Activated CD4-positive, alpha-beta T cell treated with anti-CD3 and anti-CD28 coated beads for 4 hours (primary cell): Measurements from ENCODE around the gene SDK1.

Source experiments
- DNase-seq, 2 donors: peaks; one replicate each; pipeline ENCODE4 v3.0.0-alpha.2; 2020

The SDK1 gene

DNA sequence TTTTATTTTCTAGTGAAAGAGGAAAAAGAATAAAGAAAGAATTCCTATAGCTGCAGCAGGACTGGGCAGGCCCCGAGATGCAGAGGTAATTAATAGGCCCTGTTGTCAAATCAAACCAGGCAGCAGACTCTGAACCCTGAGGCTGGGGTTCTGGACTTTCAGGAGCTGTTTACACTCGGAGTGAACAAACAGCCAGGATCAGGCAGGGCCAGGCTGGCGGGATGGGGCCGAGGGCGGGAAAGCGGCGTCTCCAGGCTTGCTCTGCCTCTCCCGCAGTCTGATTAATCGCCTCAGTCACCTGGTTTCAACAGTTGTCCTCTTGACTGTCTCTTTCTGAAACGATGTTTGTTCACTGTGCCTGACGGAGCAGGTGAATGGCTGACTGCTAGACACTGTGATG is 705.6 kb downstream of the SDK1 start:
- no peak for DNase-seq

DNA sequence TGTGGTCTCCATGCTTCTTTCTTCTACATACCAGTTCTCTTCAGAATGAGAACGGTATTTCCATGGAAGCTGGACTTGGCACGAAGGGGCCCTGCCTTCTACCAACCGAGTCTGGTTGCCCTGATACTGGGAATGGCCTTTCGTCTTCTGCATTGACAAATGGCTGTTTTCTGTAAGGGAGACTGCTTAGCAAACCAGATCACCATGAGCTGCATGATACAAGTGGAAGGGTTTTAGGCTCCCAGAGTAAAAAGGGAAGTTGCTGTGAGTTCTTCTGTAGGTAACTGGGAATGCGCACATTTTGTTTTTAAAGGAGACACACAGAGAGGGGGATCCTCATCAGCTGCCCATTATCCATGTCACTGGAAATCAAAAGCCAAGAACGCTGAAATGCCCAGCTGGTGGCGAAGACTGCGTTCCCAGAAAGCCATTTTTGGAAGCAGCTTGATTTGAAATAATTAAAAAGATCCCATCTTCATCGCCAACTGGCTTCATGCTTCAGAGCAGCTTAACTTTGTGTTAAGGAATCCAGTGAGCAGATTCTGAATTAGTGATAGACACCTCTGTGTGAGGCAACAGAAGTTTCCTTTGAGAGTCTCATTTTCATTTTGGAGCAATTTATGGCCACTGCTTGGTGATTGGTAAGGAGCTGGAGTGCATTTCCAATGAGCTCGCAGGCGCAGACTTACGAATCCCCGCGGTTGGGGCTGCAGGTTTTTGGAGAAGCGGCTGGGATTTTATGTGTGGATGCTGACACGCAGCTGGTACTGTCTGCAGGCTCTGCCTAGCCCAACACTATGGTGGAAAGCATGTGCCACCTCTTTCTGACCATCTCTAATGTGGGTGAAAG is 708.4 kb downstream of the SDK1 start:
- no peak for DNase-seq

DNA sequence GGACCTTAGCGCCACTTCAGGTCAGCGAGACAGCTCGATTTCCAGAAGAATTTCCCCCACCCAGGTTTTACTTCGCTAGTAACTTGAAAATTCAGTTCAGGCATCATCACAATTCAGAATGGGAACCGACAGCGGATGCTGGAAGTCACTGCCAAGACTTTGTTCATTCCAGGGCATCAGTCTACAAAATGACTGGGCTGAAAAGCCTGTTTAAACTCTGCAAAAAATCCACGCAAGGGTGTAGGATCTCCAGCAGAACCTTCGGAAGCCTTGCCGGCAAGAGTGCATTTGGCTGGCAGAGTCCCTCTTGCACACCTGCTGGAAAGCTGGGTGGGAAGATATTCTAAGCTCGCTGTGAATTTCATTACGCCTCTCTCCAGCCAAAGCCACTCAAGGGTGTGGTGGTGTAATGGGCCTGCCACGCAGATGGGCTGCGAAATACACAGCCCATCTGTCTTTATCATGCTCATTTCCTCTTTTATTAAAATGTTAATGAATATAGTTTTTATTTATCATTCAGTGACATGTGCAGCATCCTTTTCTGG is 709.1 kb downstream of the SDK1 start:
- DNase-seq: no peak

DNA sequence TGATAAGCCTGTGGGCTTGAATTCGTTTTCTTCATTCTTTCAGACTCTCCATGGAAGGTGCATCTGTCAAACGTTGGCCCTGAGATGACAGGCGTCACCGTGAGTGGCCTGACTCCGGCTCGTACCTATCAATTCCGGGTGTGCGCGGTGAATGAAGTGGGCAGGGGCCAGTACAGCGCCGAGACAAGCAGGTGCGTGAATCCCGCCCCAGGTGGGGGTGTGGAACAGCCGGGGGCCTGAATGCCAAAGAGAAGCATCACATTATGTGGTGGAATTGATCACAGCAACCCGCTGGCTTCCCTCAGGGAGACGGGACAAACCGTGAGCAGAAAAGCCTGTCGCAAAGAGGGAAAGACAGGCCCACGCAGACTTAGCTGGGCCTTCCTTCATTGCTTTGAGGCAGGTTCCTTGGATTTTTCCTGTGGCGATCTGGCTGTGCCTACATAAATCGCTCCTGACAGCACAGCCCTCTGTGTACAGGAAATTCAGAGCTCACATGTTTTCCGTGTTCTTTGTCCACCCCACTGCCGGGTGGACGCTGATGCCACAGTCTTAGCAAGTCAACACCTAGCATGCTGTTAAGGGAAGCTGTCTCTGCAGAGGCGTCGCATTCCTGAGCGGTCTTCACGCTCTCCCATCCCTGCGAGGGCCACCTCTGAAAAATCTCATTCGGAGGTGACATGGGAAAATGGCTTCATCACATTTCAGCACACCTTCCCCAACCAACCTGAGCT is 710.0 kb downstream of the SDK1 start:
- DNase-seq: no peak

DNA sequence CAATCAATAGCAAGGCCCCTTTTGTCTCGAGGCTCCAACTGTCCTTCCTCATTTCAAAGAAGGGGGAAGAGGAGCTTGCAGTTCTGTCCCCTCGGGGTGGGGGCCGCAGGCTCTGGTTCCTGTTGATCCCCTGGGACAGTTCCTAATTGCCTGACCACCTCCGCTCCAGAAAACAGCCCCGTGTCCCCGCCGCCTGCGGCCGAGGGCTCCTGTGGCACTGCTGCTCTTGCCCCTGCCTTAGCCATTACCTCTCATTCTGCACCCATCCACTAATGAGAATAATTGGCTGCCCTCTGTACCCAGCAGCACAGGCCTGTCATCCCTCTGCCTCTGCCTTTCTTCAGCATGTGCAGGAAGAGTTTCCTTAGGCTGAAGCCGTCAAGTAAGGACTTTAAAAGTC is 712.7 kb downstream of the SDK1 start:
- no peak for DNase-seq

DNA sequence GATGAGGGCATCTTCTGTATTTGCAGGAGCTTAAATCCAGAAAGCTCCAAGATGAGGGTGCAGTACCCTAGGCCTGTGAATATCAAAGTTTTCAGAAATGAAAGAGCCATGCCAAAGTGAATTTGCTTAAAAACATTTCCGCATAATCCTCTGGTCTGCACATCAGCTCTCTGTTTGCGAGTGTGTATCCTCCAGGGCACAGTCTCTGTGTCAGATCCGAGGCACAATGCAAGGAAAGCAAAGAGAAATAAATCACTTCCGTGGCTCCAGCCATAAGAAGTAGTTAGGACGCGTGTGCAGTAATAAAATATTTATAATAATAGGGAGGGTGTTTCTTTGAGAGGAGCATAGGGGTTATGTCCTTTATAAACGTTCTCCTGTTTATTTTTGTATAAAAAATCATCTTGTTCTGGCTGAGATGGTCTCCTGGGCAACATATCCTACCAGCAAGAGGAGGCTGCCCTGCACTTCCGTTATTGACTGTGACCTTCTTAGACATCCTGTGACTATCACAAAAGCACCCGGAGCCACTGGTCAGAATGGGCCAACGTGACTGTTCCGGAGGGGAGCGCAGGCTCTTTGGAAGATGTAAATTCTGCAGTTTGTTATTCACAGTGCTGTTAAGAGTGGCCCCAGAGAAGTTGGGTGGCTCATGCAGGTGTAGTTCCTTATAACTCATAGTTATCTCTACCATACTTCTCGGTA is 713.4 kb downstream of the SDK1 start:
- no peak for DNase-seq

DNA sequence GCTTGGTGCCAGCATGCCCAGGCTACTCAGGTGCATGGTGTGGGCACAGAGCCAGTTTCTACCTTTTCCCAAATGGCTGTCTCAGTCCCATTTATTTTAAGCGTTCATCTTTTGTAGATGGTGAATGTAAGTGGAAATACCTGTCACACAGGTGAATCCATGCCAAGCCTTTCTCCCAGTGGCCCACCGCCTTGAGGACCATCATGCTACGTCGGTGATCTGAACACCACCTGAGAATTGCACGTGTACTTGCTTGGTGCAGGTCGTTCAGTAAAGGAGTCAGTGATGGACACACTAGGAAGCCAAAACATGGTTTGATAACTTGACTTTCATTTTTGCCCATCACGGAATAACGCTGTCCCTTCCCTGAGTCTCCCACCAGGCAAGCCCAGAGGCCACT is 714.3 kb downstream of the SDK1 start:
- no peak for DNase-seq

DNA sequence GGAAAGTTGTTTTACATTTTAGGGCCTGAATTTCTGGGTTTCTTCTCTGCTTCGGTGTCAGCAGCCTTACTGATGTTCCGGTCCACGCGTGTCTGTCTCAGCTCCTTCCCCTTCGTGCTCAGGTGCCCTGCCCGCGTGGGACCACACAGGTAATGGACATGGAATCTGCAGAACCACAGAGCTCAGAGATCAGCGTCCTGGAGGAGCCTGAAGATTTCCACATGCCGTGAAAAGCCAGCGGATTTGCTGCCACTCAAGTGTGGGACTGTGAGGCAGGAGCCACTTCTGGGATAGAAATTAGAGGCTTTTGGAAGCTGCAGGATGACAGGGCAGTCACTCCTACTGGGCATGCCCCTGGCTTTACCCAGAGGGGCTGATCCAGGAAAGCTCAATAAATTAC is 714.9 kb downstream of the SDK1 start:
- no peak for DNase-seq

DNA sequence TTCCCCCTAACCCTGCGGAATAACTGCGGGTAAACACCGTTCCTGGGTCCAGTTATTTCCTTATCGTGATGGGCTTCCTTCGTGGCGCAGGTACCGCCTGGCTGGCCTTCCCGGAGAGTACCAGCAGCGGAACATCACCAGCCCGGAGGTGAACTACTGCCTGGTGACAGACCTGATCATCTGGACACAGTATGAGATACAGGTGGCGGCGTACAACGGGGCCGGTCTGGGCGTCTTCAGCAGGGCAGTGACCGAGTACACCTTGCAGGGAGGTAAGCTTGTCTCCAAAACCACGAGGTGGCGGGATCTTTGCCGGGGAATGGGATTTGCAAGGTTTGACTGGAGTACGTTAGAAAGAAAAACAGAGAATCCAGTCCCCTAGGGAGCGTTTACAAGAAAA is 716.0 kb downstream of the SDK1 start:
- no peak for DNase-seq

DNA sequence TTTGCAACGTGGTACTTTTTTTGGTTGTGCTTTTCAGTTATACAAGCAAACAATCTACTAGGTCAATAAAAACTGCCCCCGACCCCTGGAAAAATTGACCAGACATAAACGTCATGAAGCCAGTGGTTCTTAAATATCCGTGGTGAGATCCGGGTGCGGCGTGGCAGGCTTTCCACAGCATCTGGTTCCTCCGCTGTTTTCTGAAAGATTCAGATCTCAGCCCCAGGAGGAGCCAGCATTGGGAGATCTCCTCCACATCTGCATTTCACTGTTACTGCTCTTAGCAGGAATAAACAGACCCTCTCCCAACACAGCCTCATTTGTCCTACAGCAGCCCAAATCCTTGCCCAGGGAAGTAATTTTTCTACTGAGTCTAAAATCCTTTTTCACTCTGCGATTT is 716.7 kb downstream of the SDK1 start:
- DNase-seq: no peak

DNA sequence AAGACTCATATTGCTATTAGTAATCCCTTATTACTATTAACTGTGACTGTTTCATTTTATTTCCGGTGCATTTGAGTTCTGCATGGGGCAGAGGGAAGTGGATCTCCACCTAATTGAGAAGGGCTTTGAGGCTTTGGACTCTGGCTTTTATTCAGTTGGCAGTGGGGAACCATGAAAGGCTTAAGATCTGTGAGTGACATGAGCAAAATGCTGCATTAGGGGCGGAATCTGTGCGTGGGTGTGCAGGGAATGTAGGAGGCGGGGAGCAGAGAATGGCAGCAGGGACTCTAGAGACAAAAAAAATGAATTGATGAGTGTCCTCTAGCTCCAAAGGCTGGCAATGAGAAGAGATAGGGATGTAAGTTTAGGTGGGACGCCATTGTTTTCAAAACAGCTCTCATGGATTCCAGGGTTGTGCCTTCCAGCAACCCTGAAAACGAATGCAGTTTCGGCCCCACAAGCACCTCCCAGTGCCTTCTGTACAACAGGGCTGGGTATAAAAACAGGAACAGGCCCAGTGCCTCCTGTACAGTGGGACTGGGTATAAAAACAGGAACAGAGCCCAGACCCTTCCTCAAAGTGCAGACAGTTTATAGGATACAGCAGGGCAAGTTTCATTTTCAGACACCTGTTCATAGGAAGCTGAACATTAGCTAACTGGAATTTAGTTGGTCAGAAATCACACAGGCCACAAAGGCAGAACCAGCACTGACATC is 717.7 kb downstream of the SDK1 start:
- no peak for DNase-seq

DNA sequence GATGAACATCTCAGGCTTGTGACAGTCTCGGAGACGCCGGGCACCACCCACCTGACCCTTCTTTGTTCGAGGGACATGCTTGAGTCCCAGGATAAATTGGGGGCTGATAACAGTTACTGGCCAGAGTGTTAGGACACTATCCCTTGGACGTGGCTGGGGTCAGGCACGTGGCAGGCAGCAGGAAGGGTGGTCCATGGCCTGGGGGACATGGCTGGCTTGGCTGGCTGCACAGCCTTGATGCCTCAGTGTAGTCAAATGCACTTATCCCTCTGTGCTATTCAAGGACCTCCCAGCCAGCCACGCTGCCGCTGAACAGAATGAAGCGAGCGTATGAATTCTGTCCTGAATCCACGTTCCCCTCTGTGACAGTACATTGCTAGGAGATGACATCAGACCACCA is 719.0 kb downstream of the SDK1 start:
- no peak for DNase-seq

DNA sequence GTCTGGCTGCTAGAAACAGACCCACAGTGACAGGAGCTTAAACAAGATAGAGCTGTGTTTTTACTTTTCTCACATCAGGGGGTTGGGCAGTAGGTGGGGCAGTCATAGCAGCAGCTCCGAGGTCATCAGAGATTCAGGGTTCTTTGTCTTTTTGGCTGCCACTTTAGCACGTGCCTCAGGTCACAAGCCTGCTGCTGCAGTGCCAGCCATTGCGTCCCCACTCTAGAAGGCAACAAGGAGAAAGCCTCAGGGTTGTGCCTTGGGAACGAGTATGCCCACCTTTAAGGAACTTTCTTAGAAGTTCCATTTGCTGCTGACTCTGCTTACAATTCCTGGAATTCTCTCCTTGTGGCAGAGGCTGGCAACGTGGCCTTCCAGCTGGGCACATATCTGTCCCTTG is 720.4 kb downstream of the SDK1 start:
- DNase-seq: no peak

DNA sequence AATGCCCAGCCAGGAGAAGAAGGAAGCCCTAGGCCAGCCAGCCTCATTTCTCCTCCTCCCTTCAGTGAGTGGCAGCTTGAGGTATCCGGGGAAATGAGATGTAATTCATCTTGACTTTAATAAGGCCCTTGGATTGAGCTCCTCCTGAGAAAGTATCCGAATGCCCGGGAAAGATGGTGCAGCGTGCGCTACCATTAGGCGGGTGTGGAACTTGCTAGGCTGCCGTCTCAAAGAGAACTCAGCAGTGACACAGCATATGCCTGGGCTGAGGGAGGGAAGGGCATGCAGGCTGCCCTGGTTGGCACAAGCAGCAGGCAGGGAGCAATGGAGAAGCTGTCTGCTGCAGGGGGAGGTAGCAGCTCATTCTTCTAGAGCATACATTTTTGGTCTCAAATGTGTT is 721.2 kb downstream of the SDK1 start:
- no peak for DNase-seq

DNA sequence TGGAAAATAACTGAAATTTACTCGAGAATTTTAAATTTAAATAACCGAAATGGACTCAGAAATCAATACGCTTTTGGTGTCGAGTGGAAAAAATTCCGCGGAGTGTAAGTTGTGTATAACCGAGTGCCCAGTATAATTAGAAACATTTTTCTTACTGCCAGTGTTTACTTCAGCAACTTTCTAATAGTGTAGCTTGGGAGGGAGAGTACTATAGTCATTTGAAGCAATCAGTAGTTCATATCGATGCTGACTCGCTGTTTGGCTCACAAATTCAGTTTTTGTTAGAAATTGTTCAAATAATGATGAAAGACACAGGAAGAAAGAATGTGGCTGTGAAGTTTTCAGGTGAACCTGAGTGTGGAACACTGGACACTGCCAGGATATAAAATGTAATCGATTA is 722.5 kb downstream of the SDK1 start:
- DNase-seq: no peak

DNA sequence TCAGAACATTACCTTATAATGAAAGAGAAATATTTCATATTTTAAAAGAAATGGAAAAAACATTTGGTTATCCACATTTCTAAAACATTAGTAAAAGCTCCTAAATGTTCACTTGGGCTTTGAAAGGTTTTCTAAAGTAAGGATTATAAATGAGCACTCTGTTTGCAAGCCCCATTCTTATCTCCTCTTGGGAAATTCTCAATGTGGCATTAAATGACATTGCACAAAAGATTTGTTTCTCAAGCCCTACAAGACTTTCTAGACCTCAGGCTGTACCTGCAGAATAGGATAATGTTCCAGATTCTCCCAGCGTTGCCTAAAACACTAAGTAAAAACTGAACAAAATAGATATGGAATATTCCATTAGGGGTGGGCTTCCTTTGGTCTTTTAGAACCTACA is 723.1 kb downstream of the SDK1 start:
- DNase-seq: no peak

DNA sequence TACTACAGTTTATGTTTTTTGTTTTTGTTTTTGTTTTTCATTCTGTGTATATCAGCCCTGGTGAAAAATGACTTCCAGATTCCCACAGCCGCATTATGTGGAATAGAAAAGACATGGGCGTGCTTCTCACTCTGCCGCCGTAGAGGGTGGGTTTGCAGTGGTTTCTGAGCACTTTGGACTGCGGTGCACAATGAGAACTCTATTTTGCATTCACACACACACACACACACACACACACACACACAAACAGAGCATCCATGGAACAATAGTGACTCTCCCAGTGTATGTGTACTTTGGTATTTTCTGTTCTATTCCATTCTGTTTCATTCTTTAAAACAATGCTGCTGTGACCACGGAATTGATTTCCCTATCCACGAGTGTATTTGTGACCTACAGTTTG is 723.8 kb downstream of the SDK1 start:
- DNase-seq: no peak

DNA sequence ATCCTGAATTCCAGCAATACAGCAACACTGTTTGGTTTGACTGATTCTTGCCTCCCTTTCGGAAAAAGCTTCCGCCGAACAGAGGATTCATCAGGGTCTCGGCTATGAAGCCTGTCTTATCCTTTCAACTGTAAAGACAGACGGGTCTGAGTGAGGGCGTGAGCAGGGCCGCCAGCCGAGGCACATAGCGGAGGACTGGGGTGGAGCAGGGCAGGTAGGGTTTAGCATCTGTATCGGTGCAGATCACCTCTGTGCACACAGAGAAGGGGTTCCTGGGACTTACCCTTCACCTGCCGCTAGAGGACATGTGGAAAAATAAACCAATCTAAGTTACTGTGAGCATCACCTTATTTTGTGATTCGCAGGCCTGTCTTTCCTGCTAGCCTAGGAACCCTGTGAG is 724.2 kb downstream of the SDK1 start:
- DNase-seq: no peak

DNA sequence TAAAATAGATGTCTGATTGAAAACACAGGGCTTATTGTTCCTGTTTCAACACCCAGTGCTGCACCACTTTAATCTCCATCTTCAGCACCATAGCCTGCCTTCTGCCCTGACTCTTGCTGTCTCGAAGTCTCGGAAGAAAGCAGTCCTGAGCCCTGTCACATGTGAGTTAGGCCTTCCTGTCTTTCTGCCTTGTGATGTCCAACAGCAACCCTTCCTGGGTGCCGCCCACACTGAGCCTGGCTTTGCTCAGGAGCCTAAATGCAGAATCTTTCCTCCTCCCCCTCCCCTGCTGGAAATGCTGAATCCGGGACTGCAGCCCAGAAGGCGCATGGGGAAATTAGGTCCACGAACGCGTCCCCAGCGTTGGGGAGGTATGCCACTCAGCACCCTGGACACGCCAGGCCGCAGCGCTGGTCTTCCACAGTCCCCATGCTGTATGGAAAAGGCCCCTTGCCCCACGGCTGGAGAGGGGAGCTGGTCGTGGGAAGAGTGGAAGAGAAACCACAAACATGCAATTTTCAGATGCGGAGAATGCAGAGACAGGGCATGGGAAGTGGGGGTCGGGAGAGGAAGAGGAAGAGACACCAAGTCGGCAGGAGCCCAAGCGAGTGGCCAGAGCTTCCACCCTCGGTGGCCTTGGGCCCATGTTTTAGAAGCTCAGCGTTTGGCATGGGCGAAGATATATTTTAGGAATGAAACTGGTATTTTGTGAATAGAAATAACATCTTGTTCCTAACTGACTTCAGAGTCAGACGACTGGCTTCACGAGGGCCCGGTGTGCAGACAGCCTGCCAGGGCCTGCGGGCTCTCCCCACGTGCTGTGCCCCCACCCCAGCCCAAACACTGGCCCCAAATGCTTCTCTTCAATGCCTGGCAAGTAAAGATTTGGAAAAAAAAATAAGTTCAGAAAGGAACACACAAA is 724.9 kb downstream of the SDK1 start:
- DNase-seq: no peak

DNA sequence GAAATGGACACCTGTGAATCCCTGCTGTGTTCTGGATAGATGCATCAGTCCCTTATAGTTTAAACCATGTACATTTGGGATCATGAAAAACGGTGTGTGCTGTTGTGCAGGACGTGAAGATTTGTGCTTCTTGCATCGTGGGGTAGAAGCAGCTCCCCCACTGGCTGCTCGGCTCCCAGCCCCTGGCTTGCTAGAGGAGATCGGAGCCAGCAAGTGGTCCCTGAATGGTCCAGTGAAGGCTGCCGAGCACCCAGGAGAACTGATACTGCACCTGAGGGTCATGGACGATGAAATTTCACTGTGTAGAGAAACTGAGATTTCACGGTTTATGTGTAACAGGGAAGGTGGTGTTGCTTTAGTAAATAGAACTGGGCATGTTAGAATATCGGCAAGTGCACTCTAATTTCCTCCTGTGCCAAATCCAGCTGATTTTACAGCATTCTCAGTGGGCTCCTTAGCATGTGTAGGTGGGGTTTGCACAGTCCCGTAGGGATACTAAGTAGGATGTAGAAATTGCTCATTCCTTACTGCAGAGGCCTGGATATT is 726.0 kb downstream of the SDK1 start:
- DNase-seq: no peak

DNA sequence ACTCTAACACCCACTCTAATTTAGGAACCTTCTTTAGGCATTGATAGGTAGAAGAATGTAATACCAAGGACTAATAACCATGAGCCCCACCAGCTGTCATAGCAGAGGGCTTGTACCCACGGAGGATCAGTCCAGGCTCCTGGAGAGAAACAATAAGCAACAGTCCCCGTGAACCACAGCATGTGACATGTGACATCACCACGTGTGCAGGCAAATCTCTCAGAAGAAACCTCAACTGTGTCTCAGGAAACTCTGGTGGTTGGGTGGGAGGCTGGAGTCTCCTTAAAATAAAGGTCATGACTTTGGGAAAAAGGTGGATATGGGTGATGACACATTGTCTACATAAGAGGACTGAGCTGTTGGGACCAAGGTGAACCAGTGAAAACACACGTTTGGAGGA is 727.2 kb downstream of the SDK1 start:
- no peak for DNase-seq

DNA sequence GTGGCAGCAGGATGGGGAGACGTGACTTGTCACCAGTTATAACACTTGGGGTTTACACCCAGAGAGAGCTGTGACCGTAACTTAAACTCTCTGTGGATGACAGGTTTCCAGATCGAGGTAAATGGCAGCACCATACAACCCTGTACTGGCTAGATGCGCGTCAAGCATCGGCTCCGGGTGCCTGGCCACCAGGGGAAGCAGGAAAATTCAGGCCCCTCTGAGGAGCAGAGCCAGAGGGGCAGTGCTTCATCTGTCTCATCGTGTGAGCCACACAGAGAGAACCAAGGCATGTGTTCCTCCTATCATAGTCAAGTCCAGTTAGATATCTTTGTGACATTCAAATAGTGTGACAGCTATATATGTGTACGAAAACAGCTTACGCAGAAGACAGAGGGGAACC is 728.9 kb downstream of the SDK1 start:
- no peak for DNase-seq
